Measurements from ENCODE around the gene RXRG. TPM values are rescaled to one million over a fixed set of nuclear protein-coding genes. Genes with fewer than 3 reads are reported as not detected.

RXRG gene
- polyA plus RNA-seq, 1 donor (not counting 4 experiments of a cell fraction or from before 2014, with no cell fraction given), result not detected

GRCh38 chr1:165369255-165369848, 75.6 kb downstream of the RXRG start:
- TF ChIP-seq CTCF (optimal IDR thresholded peaks at IDR 0.05 in 1 of 3, IDR thresholded peaks at IDR 0.05 in 1 of 3, conservative IDR thresholded peaks at IDR 0.05 in 1 of 3; ENCODE audit: extremely low read depth in 1 of 3, insufficient read depth in 2 of 3, low read length in 3 of 3) (peak; percentile 90 to 96 (median 95)), EZH2 (IDR thresholded peaks at IDR 0.05; ENCODE audit: low read length) (no peak)
- no peaks in the 10 kb centered on the region for H4K20me1 ChIP-seq (ENCODE audit: control insufficient read depth, extremely low read depth, insufficient read depth, low read length)
- no peaks in the 10 kb centered on the region for H3K9me3 ChIP-seq (ENCODE audit: control insufficient read depth, low read depth, low read length)
- no peak overlapping the region for H3K27ac ChIP-seq (ENCODE audit: control insufficient read depth, insufficient read depth, low read length)
- H3K4me3 ChIP-seq (ENCODE audit: control insufficient read depth in 2 of 3, extremely low read depth in 1 of 3, insufficient read depth in 2 of 3, low read depth in 1 of 3, low read length in 3 of 3), result no peak overlapping the region
- no peak overlapping the region for H3K4me2 ChIP-seq (ENCODE audit: control insufficient read depth, extremely low read depth, insufficient read depth, low read depth, low read length)
- H3K27me3 ChIP-seq (ENCODE audit: control insufficient read depth, extremely low read depth, insufficient read depth, low read length), result peaks cover 39% of the 10 kb centered on the region
- H3K4me1 ChIP-seq (ENCODE audit: control insufficient read depth, extremely low read depth, insufficient read depth, low read length), result peaks cover 13% of the 10 kb centered on the region
- no peak for DNase-seq (ENCODE audit: low read depth, low spot score)
- peak; percentile 85 for FAIRE-seq
- no peak overlapping the region for H3K9ac ChIP-seq (ENCODE audit: control insufficient read depth, extremely low read depth, insufficient read depth, low read length)
- dilution Hi-C loops (cut with MboI; ENCODE audit: extremely low pct_ligation_motif_present, low sequenced_read_pairs), result loop anchor here (10.0 kb wide), 1 partner anchor 225 kb away; no protein-coding TSS in a partner anchor
- no peaks in the 10 kb centered on the region for H3K36me3 ChIP-seq (ENCODE audit: control insufficient read depth in 2 of 2, extremely low read depth in 1 of 2, insufficient read depth in 2 of 2, low read length in 2 of 2)
- no peak overlapping the region for H2AFZ ChIP-seq (ENCODE audit: control insufficient read depth, low read length)
- no peaks in the 10 kb centered on the region for H3K9me1 ChIP-seq (ENCODE audit: control insufficient read depth, extremely low read depth, insufficient read depth, low read length)
- H3K79me2 ChIP-seq (ENCODE audit: control insufficient read depth, insufficient read depth, low read length), result no peaks in the 10 kb centered on the region

- dilution Hi-C loops (cut with MboI; ENCODE audit: extremely low pct_ligation_motif_present, low sequenced_read_pairs), result loop anchor here (10.0 kb wide), 1 partner anchor 223 kb away; no protein-coding TSS in a partner anchor
- no peak overlapping the region for H3K4me3 ChIP-seq (ENCODE audit: control insufficient read depth in 2 of 3, extremely low read depth in 1 of 3, insufficient read depth in 2 of 3, low read depth in 1 of 3, low read length in 3 of 3)
- H3K4me1 ChIP-seq (ENCODE audit: control insufficient read depth, extremely low read depth, insufficient read depth, low read length), result peaks cover 14% of the 10 kb centered on the region
- peak; percentile 69 for DNase-seq (ENCODE audit: low read depth, low spot score)
- H2AFZ ChIP-seq (ENCODE audit: control insufficient read depth, low read length), result no peak overlapping the region
- no peaks in the 10 kb centered on the region for H4K20me1 ChIP-seq (ENCODE audit: control insufficient read depth, extremely low read depth, insufficient read depth, low read length)
- H3K9me3 ChIP-seq (ENCODE audit: control insufficient read depth, low read depth, low read length), result no peaks in the 10 kb centered on the region
- no peaks in the 10 kb centered on the region for H3K9me1 ChIP-seq (ENCODE audit: control insufficient read depth, extremely low read depth, insufficient read depth, low read length)
- H3K27me3 ChIP-seq (ENCODE audit: control insufficient read depth, extremely low read depth, insufficient read depth, low read length), result peaks cover 27% of the 10 kb centered on the region
- H3K27ac ChIP-seq (ENCODE audit: control insufficient read depth, insufficient read depth, low read length), result no peak overlapping the region
- TF ChIP-seq EZH2 (IDR thresholded peaks at IDR 0.05; ENCODE audit: low read length) (no peak), CTCF (optimal IDR thresholded peaks at IDR 0.05 in 1 of 3, IDR thresholded peaks at IDR 0.05 in 1 of 3, conservative IDR thresholded peaks at IDR 0.05 in 1 of 3; ENCODE audit: extremely low read depth in 1 of 3, insufficient read depth in 2 of 3, low read length in 3 of 3) (peak; percentile 92 to 98 (median 97))
- H3K4me2 ChIP-seq (ENCODE audit: control insufficient read depth, extremely low read depth, insufficient read depth, low read depth, low read length), result no peak overlapping the region
- H3K79me2 ChIP-seq (ENCODE audit: control insufficient read depth, insufficient read depth, low read length), result no peaks in the 10 kb centered on the region
- no peaks in the 10 kb centered on the region for H3K36me3 ChIP-seq (ENCODE audit: control insufficient read depth in 2 of 2, extremely low read depth in 1 of 2, insufficient read depth in 2 of 2, low read length in 2 of 2)
- no peak for FAIRE-seq
- H3K9ac ChIP-seq (ENCODE audit: control insufficient read depth, extremely low read depth, insufficient read depth, low read length), result no peak overlapping the region
Measured at GRCh38 chr1:165367375-165367993, 77.4 kb downstream of the RXRG start.
